K562 (cell line): Measurements from ENCODE around the gene PI4KA. TPM values are rescaled to one million over a fixed set of nuclear protein-coding genes. Genes with fewer than 3 reads are reported as not detected.

Experiments
- BRF2 ChIP-seq: IDR thresholded peaks from 3 replicates; pipeline ENCODE4 v1.6.1; 2011; ENCODE audit warnings: borderline replicate concordance, mild to moderate bottlenecking; ENCODE audit not compliant: insufficient read length, insufficient read depth
- CHD4 ChIP-seq: fragments of 200-600 bp; sonication (generic); IDR thresholded peaks from 3 replicates; pipeline ENCODE4 v1.6.1; 2012; ENCODE audit warnings: low read depth, mild to moderate bottlenecking, mixed read lengths, low read length, inconsistent platforms; ENCODE audit not compliant: insufficient read depth, insufficient replicate concordance, poor library complexity, severe bottlenecking
- GATAD2A ChIP-seq: fragments of 450-650 bp; IDR thresholded peaks from 2 replicates; pipeline ENCODE4 v1.6.1; 2017
- GTF2A2 ChIP-seq: IDR thresholded peaks from 2 replicates; pipeline ENCODE4 v1.6.1; 2016; ENCODE audit warnings: mild to moderate bottlenecking, missing genetic modification characterization, missing compliant biosample characterization
- GTF2B ChIP-seq: IDR thresholded peaks from 2 replicates; pipeline ENCODE4 v1.6.1; 2011; ENCODE audit not compliant: insufficient read length; ENCODE audit errors: extremely low read depth
- KDM4B ChIP-seq, 2 experiments: fragments of 450-650 bp in 1 of 2; sonication (generic) in 1 of 2; IDR thresholded peaks; 2 replicates each; pipeline ENCODE4 v1.6.1; 2016 to 2017; ENCODE audit warnings: borderline replicate concordance in 2 of 2, antibody characterized with exemption in 1 of 2, low read depth in 1 of 2, mild to moderate bottlenecking in 1 of 2
- MITF ChIP-seq: IDR thresholded peaks from 2 replicates; pipeline ENCODE4 v1.6.1; 2014; ENCODE audit warnings: antibody characterized with exemption
- MYBL2 ChIP-seq, 2 experiments: fragments of 450-650 bp in 1 of 2; sonication (generic) in 1 of 2; formaldehyde crosslinking in 1 of 2; IDR thresholded peaks; 2 replicates each; pipeline versions ENCODE4 v1.6.1 to v1.8.1; 2017 to 2022; ENCODE audit warnings: borderline replicate concordance in 1 of 2, inconsistent platforms in 1 of 2, low read depth in 1 of 2, mild to moderate bottlenecking in 1 of 2, missing genetic modification reagents in 1 of 2, moderate library complexity in 1 of 2
- OTX1 ChIP-seq: fragments of 450-650 bp; formaldehyde crosslinking; IDR thresholded peaks from 2 replicates; pipeline ENCODE4 v1.4.0; 2022; ENCODE audit warnings: mild to moderate bottlenecking
- RBBP5 ChIP-seq: fragments of 200-600 bp; sonication (generic); IDR thresholded peaks from 2 replicates; pipeline ENCODE4 v1.6.1; 2012; ENCODE audit warnings: borderline replicate concordance, mild to moderate bottlenecking, low read length, control low read depth, inconsistent platforms; ENCODE audit not compliant: insufficient read depth, poor library complexity, severe bottlenecking
- ZBTB12 ChIP-seq: fragments of 250-450 bp; sonication (Bioruptor Pico); IDR thresholded peaks from 2 replicates; pipeline ENCODE4 v1.4.0; 2020
- ZKSCAN3 ChIP-seq: fragments of 250-450 bp; sonication (Bioruptor Pico); IDR thresholded peaks from 2 replicates; pipeline ENCODE4 v1.4.0; 2020
- ZNF197 ChIP-seq: fragments of 200-800 bp; sonication (Bioruptor generic); IDR thresholded peaks from 2 replicates; pipeline ENCODE4 v1.6.1; 2016; ENCODE audit warnings: low read depth, missing genetic modification characterization, missing compliant biosample characterization
- polyA plus RNA-seq, 8 experiments: library from polyadenylated mRNA; depleted of rRNA in 4 of 8; stranded (reverse) in 5 of 8; unstranded in 3 of 8; fragments of >200 nt; fragmentation: Nextera tagmentation in 2 of 8; fragmentation: Illumina TruSeq in 1 of 8; extraction: Ambion mirVana in 2 of 8; extraction: Trizol in 1 of 8; gene quantifications; 2 replicates each; pipeline versions ENCODE4 v1.2.1 to v1.2.3, GENCODE V29; 2011 to 2014; ENCODE audit warnings: inconsistent platforms in 1 of 8, missing spikeins in 1 of 8
- total RNA-seq, 7 experiments: library from RNA; depleted of rRNA in 6 of 7; stranded (reverse); fragments of >200 nt in 6 of 7; fragmentation: Illumina TruSeq in 2 of 7; extraction: Trizol in 2 of 7; gene quantifications; 2 replicates each; pipeline versions ENCODE4 v1.2.1 to v1.2.3, GENCODE V29; 2011 to 2021; ENCODE audit warnings: low replicate concordance in 1 of 7

Gene PI4KA
- total and polyA plus RNA-seq, 9 of the 15 experiments (the other 6 are each of a cell fraction or from before 2014, with no cell fraction given): 7.3 to 187 (median 84.7) TPM

- no peak for TF ChIP-seq MITF
- TF ChIP-seq ZKSCAN3: no peak
- no peak for TF ChIP-seq BRF2
- TF ChIP-seq OTX1: peak; percentile 31; the same call in 1 of the 2 replicates
- TF ChIP-seq ZNF197 (CRISPR knock-in tag): no peak
- TF ChIP-seq ZBTB12 (CRISPR knock-in tag): no peak
- TF ChIP-seq MYBL2 (IDR thresholded peaks at IDR 0.05; ENCODE audit: low read depth): no peak
- no peak for TF ChIP-seq MYBL2 (CRISPR knock-in tag; IDR thresholded peaks at IDR 0.05; ENCODE audit: borderline replicate concordance)
- no peak for TF ChIP-seq KDM4B (IDR thresholded peaks at IDR 0.05; ENCODE audit: borderline replicate concordance in 2 of 2, low read depth in 1 of 2)
- no peak; the same call in 1 of the 2 replicates for TF ChIP-seq GTF2A2
- no peak for TF ChIP-seq GTF2B
- peak; percentile 50 for TF ChIP-seq RBBP5
- TF ChIP-seq GATAD2A: no peak
- TF ChIP-seq CHD4: no peak
These were observed 23.5 kb upstream of the PI4KA start (continued) for GRCh38 chr22:20881869-20882815.
